CD4-positive, alpha-beta T cell (primary cell): Measurements from ENCODE around the gene HNRNPA1L2. TPM values are rescaled to one million over a fixed set of nuclear protein-coding genes. Genes with fewer than 3 reads are reported as not detected.

ENCODE experiments used
- ATAC-seq: fragments of 200-7000 bp; cut with Tn5 transposase; one replicate; pipeline ENCODE4 v1.10.0; 2022; ENCODE audit warnings: mild to moderate bottlenecking; ENCODE audit not compliant: poor library complexity
- CTCF ChIA-PET: fragments of 350-600 bp; sonication (Branson Sonifier 250); formaldehyde crosslinking; loops from one replicate; lab custom pipeline; 2021; ENCODE audit warnings: antibody characterized with exemption, inconsistent platforms; lab: Charles Lee
- POLR2A ChIA-PET: fragments of 350-600 bp; sonication (Branson Sonifier 250); formaldehyde crosslinking; loops from one replicate; lab custom pipeline; 2021; ENCODE audit warnings: antibody characterized with exemption, inconsistent platforms; lab: Charles Lee
- DNase-seq, 14 experiments: peaks; one replicate each; pipeline ENCODE4 v3.0.0-alpha.2; 2013 to 2020; ENCODE audit warnings: mixed read lengths in 2 of 14
- H3K27ac ChIP-seq, 2 donors: one replicate each; pipeline versions ENCODE4 v1.5.1 to v1.7.0; 2013; ENCODE audit warnings: low read length in 2 of 2, low read depth in 1 of 2, mild to moderate bottlenecking in 1 of 2
- H3K27me3 ChIP-seq, 2 experiments: 1 replicate in 1 of 2; 2 replicates in 1 of 2; pipeline versions ENCODE4 v1.6.1 to v1.7.0; 2013; ENCODE audit warnings: low read length in 2 of 2, control low read depth in 1 of 2, mild to moderate bottlenecking in 1 of 2, moderate library complexity in 1 of 2; ENCODE audit not compliant: insufficient read depth in 2 of 2, control insufficient read depth in 1 of 2
- H3K36me3 ChIP-seq: one replicate; pipeline ENCODE4 v1.6.1; 2013; ENCODE audit warnings: low read length, control low read depth; ENCODE audit not compliant: insufficient read depth
- H3K4me1 ChIP-seq: one replicate; pipeline ENCODE4 v1.6.1; 2013; ENCODE audit warnings: low read length, control low read depth; ENCODE audit not compliant: insufficient read depth
- H3K4me3 ChIP-seq: one replicate; pipeline ENCODE4 v1.5.1; 2013; ENCODE audit warnings: mild to moderate bottlenecking, low read length, moderate library complexity
- H3K9me3 ChIP-seq, 2 experiments: 1 replicate in 1 of 2; 2 replicates in 1 of 2; pipeline versions ENCODE4 v1.6.1 to v1.7.0; 2013; ENCODE audit warnings: low read length in 2 of 2, mild to moderate bottlenecking in 2 of 2, control low read depth in 1 of 2, moderate library complexity in 1 of 2; ENCODE audit not compliant: control insufficient read depth in 1 of 2, insufficient read depth in 1 of 2
- H3K27ac Mint-ChIP-seq: one replicate; pipeline ENCODE4 v1.8.0; 2020; ENCODE audit warnings: mixed read lengths
- H3K27me3 Mint-ChIP-seq: one replicate; pipeline ENCODE4 v1.8.0; 2021; ENCODE audit warnings: mixed read lengths
- H3K36me3 Mint-ChIP-seq: one replicate; pipeline ENCODE4 v1.8.0; 2021; ENCODE audit warnings: low read depth, mixed read lengths
- H3K4me1 Mint-ChIP-seq: one replicate; pipeline ENCODE4 v1.8.0; 2021; ENCODE audit warnings: low read depth, mixed read lengths
- H3K4me3 Mint-ChIP-seq: one replicate; pipeline ENCODE4 v1.8.0; 2020; ENCODE audit warnings: mild to moderate bottlenecking, mixed read lengths
- H3K9me3 Mint-ChIP-seq: one replicate; pipeline ENCODE4 v1.8.0; 2020; ENCODE audit warnings: mixed read lengths
- intact Hi-C, 2 experiments: fragments of 100-400 bp; cut with DNase I in 1 of 2; cut with micrococcal nuclease in 1 of 2; formaldehyde crosslinking; loops; one replicate each; pipeline versions ENCODE4 v1.15.1 to v1.9.0; 2023 to 2025; cut with DNase I, micrococcal nuclease
- total RNA-seq, 174 experiments: library from RNA in 2 of 174; stranded (reverse) in 2 of 174; gene quantifications; one replicate each; pipeline ENCODE4 v1.2.3 and lab custom pipeline; 2021 to 2026
- TF ChIP-seq, protein P1 (sequence below): fragments of 200-600 bp; IDR thresholded peaks from one replicate; pipeline ENCODE4 v1.8.0; 2022; ENCODE audit warnings: antibody characterized with exemption, mild to moderate bottlenecking

HNRNPA1L2 gene
- total RNA-seq, 2 experiments from 2014 or later, result 15.5 to 17.1 TPM

DNA sequence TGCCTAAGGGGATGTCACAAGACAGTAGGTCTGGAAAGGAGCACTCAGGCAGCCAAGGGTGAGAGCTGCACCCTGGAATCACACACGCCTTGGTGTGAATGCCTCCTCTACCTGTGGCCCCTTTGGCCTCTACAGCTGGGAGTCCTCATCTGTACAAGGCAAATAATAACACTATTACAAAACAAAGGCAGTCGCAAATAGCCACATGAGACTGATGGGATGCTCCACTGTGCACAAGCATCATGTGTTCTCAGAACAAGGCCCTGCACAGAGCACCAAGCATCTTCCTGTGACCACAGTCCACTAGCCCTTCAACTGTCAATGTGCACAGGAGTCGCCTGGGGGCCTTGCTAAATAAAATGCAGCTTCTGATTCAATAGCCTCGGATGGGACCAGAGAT lies 44.6 kb upstream of the HNRNPA1L2 start:
- intact Hi-C loops, result no loop called here
- ChIA-PET POLR2A (no interaction called here), CTCF (no interaction called here)
- H3K36me3 Mint-ChIP-seq, result no peaks in the 10 kb centered on the region
- DNase-seq, result no peak
- H3K27me3 ChIP-seq, result peaks cover 19 to 26% of the 10 kb centered on the region in 2 experiments
- TF ChIP-seq, protein P1, sequence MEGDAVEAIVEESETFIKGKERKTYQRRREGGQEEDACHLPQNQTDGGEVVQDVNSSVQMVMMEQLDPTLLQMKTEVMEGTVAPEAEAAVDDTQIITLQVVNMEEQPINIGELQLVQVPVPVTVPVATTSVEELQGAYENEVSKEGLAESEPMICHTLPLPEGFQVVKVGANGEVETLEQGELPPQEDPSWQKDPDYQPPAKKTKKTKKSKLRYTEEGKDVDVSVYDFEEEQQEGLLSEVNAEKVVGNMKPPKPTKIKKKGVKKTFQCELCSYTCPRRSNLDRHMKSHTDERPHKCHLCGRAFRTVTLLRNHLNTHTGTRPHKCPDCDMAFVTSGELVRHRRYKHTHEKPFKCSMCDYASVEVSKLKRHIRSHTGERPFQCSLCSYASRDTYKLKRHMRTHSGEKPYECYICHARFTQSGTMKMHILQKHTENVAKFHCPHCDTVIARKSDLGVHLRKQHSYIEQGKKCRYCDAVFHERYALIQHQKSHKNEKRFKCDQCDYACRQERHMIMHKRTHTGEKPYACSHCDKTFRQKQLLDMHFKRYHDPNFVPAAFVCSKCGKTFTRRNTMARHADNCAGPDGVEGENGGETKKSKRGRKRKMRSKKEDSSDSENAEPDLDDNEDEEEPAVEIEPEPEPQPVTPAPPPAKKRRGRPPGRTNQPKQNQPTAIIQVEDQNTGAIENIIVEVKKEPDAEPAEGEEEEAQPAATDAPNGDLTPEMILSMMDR, result no peak
- H3K4me1 ChIP-seq, result peaks cover 8% of the 10 kb centered on the region
- peaks cover 71% of the 10 kb centered on the region for H3K27me3 Mint-ChIP-seq
- H3K9me3 Mint-ChIP-seq, result no peaks in the 10 kb centered on the region
- no peak overlapping the region for H3K4me3 Mint-ChIP-seq
- H3K9me3 ChIP-seq, result peaks cover 0 to 13% of the 10 kb centered on the region in 2 experiments
- H3K27ac ChIP-seq, result no peak overlapping the region
- H3K27ac Mint-ChIP-seq, result no peak overlapping the region
- H3K36me3 ChIP-seq, result no peaks in the 10 kb centered on the region
- peaks cover 10% of the 10 kb centered on the region for H3K4me1 Mint-ChIP-seq
- ATAC-seq, result no peak
- no peak overlapping the region for H3K4me3 ChIP-seq

DNA sequence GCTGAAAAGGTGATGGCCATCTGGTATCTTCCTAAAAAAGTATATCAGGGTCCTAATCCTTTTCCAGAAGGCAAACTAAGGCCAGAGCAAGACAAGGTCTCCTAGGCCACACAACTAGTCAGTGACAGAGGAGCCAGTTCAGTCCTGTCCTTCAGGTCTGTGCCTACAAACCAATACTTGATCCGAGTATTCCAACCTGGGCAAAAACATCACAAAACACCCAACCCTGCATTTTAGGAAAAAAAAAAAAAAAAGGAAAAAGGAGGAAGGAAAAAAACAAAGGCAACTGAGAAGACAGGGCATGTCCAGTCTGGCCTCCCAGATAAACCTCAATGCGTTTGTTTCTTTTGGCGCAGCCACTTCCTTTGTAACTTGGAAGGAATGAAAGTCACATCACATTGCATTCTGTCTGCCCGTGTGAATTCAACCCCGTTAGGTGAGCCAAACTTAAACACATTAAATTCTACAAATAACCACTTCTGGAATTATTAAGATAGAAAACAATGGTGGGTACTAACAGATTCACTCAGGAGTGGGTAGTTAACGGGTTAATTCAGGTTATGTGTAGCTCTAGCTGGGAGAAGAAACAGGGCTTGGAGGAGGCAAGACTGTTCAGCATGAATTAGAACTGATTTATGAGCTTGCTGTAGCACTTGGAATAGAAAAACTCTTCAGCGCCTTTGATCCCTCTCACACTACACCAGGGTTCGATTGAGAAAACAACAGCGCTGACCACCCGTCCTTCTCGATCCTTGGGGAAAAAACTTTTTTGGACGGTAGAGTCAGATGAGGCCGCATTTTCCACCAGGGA lies 43.0 kb upstream of the HNRNPA1L2 start:
- TF ChIP-seq, protein P1, result no peak
- H3K36me3 Mint-ChIP-seq, result no peaks in the 10 kb centered on the region
- H3K4me1 Mint-ChIP-seq, result peaks cover 10% of the 10 kb centered on the region
- CTCF ChIA-PET, result no interaction called here
- POLR2A ChIA-PET, result interaction anchor here (0.6 to 1.0 kb wide), 2 partner anchors 27 to 53 kb away, joined by 3 to 4 read pairs; partner anchors contain the start of gene SUGT1
- Histone ChIP-seq H3K27ac (no peak overlapping the region), H3K27me3 (peaks cover 19 to 26% of the 10 kb centered on the region in 2 experiments), H3K4me1 (peaks cover 8% of the 10 kb centered on the region), H3K9me3 (peaks cover 0 to 13% of the 10 kb centered on the region in 2 experiments), H3K4me3 (peak overlapping the region; percentile 47), H3K36me3 (no peaks in the 10 kb centered on the region)
- no peak for ATAC-seq
- no peak for DNase-seq
- no peak overlapping the region for H3K27ac Mint-ChIP-seq
- peak overlapping the region; percentile 84 for H3K4me3 Mint-ChIP-seq
- H3K9me3 Mint-ChIP-seq, result no peaks in the 10 kb centered on the region
- peaks cover 62% of the 10 kb centered on the region for H3K27me3 Mint-ChIP-seq
- intact Hi-C loops, result no loop called here

DNA sequence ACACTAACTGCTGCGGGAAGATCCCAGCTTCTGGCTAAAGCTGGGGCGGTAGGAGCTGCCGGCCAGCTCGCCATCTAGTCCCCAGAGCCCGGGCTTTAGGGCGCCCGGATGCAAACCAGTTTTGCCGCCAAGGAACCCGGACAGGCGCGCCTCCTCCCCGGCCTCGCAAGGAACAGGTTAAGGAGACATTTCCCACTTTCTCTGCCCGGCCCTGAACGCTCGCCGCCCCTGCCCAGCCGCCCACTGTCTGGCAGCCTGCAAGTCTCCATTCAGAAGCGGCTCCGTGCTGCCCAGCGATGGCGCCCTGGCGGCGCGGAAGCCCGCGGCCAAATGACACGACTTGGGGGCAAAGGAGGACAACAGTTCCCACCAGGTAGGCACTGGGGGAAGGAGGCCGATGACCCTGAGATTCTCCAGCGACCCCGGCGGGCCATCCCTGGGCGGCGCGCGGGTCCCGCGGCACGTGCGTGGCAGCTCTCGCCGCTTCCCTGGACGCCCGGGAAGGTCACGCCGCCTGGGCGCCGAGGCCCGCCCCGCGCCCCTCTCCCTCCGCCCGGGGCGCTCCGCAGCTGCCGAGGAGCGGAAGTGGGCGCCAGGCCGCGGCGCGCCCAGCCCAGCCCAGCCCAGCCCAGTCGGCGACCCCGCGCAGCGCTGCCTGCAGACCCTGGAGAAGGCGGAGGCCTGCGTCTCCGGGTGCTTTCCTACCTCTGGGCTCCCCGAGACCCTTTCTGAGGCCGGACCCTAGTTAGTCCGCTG lies 42.2 kb upstream of the HNRNPA1L2 start:
- Mint-ChIP-seq H3K9me3 (no peaks in the 10 kb centered on the region), H3K4me1 (peaks cover 10% of the 10 kb centered on the region), H3K36me3 (no peaks in the 10 kb centered on the region), H3K4me3 (peak overlapping the region; percentile 84), H3K27ac (no peak overlapping the region), H3K27me3 (peaks cover 54% of the 10 kb centered on the region)
- intact Hi-C loops, result loop anchor here in 1 of 2 experiments (10.0 kb wide), 1 partner anchor 365 kb away; no protein-coding TSS in a partner anchor
- H3K36me3 ChIP-seq, result no peaks in the 10 kb centered on the region
- TF ChIP-seq, protein P1, result no peak
- peaks cover 19 to 26% of the 10 kb centered on the region in 2 experiments for H3K27me3 ChIP-seq
- ATAC-seq (no peak), DNase-seq (no peak)
- peaks cover 8% of the 10 kb centered on the region for H3K4me1 ChIP-seq
- H3K27ac ChIP-seq, result no peak overlapping the region
- peak overlapping the region; percentile 47 for H3K4me3 ChIP-seq
- peaks cover 0 to 13% of the 10 kb centered on the region in 2 experiments for H3K9me3 ChIP-seq
- POLR2A ChIA-PET, result no interaction called here
- CTCF ChIA-PET, result no interaction called here
